Upper lobe of left lung (tissue), 4 donors: ENCODE data around the gene CASP6.

ENCODE experiments used
- CTCF ChIP-seq, 6 experiments: fragments of 450-650 bp in 4 of 6; fragments of 200-600 bp in 2 of 6; sonication (generic) in 2 of 6; IDR thresholded peaks; one replicate each; pipeline ENCODE4 v1.5.1; 2016 to 2019; ENCODE audit warnings: antibody characterized with exemption in 6 of 6
- POLR2AphosphoS5 ChIP-seq, 2 donors: sonication (generic); formaldehyde crosslinking; IDR thresholded peaks; one replicate each; pipeline ENCODE4 v1.5.1; 2017; ENCODE audit warnings: antibody characterized with exemption in 2 of 2

DNA sequence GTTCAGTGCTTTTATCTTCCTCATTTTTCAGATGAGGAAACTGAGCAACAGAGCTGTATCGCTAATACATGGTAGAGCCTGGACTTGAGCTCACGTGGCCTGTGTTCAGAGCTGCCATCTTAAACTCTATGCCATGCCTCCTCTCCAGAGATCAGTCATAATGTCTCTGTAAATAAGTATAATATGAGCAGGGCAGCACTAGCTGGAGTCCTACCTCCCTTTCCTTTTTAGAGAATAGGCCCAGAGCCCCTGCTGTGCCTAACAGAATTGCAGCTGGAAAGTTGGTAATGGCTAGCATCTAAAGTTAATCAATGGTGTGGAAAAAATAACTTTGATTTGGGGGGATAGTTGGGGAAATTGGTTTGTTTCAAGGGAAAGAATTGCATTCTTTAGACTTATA, 20.4 kb downstream of the CASP6 start:
- TF ChIP-seq POLR2AphosphoS5 (IDR thresholded peaks at IDR 0.05) (no peak), CTCF (IDR thresholded peaks at IDR 0.05) (no peak)
